Adrenal gland (tissue), 12 donors: Measurements from ENCODE around the gene WBP11. TPM values are rescaled to one million over a fixed set of nuclear protein-coding genes. Genes with fewer than 3 reads are reported as not detected.

Experiments used
- DNase-seq, 7 donors: peaks; one replicate each; pipeline ENCODE4 v3.0.0-alpha.2; 2019 to 2020
- H3K27ac ChIP-seq, 5 donors: fragments of 200-600 bp; sonication (generic) in 4 of 5; 1 replicate in 3 of 5; 2 replicates in 2 of 5; pipeline versions ENCODE4 v1.5.1 to v1.8.0; 2016 to 2020; ENCODE audit warnings: mild to moderate bottlenecking in 1 of 5
- H3K27me3 ChIP-seq: fragments of 200-600 bp; 2 replicates; pipeline ENCODE4 v1.8.0; 2021
- H3K36me3 ChIP-seq, 2 donors: fragments of 200-600 bp; replicated peaks in 1 of 2; 1 replicate in 1 of 2; 2 replicates in 1 of 2; pipeline versions ENCODE4 v1.5.1 to v1.8.0; 2018 to 2022
- H3K4me1 ChIP-seq, 2 donors: fragments of 200-600 bp; replicated peaks in 1 of 2; 1 replicate in 1 of 2; 2 replicates in 1 of 2; pipeline versions ENCODE4 v1.5.1 to v1.8.0; 2018 to 2021
- H3K4me3 ChIP-seq, 4 donors: fragments of 200-600 bp; sonication (generic) in 3 of 4; one replicate each; pipeline ENCODE4 v1.5.1; 2016 to 2018
- H3K9me3 ChIP-seq, 3 donors: fragments of 200-600 bp; sonication (generic) in 1 of 3; replicated peaks in 1 of 3; 1 replicate in 2 of 3; 2 replicates in 1 of 3; pipeline versions ENCODE4 v1.5.1 to v1.8.0; 2016 to 2021
- POLR2A ChIP-seq, 2 donors: fragments of 450-650 bp; IDR thresholded peaks; one replicate each; pipeline ENCODE4 v1.6.1; 2017; ENCODE audit warnings: antibody characterized with exemption in 2 of 2, mild to moderate bottlenecking in 2 of 2, moderate library complexity in 1 of 2
- WGBS, 4 donors: extraction: QIAGEN DNeasy Blood & Tissue Kit in 2 of 4; methylation state at CpG; one replicate each; pipeline versions ENCODE4 v1.1.5 to v1.1.7; 2013 to 2017; 5-methylcytosine and 5-hydroxymethylcytosine counted together
- intact Hi-C, 2 donors: fragments of 100-400 bp; cut with DNase I; formaldehyde crosslinking; loops; one replicate each; pipeline versions ENCODE4 v1.14.1 to v1.15.0; 2022 to 2023
- polyA plus RNA-seq, 3 donors: library from polyadenylated mRNA; stranded (reverse); fragments of 200-250 nt in 2 of 3; fragments of 350-450 nt in 1 of 3; fragmentation: Illumina TruSeq in 1 of 3; extraction: RNeasy Lipid Tissue Mini Kit (QIAGEN cat#74804) in 1 of 3; gene quantifications; one replicate each; pipeline ENCODE4 v1.2.3, GENCODE V29; 2013 to 2014
- total RNA-seq, 9 donors: library from RNA; depleted of rRNA in 4 of 9; stranded (reverse); fragments of >200 nt in 4 of 9; fragments of 120-200 nt in 1 of 9; fragmentation: NEBNext Ultra II Directional in 1 of 9; extraction: Animal tissue kit (Norgen Biotek cat#: 25700) in 1 of 9; gene quantifications; one replicate each; pipeline versions ENCODE4 v1.1.0 to v1.2.4, GENCODE V29; 2013 to 2023
- TF ChIP-seq, protein P1 (sequence below), 6 experiments: fragments of 450-650 bp in 4 of 6; fragments of 200-600 bp in 2 of 6; sonication (generic) in 1 of 6; IDR thresholded peaks; 1 replicate in 5 of 6; 2 replicates in 1 of 6; pipeline versions ENCODE4 v1.5.1 to v1.8.0; 2016 to 2021; ENCODE audit warnings: antibody characterized with exemption in 6 of 6, mild to moderate bottlenecking in 2 of 6, moderate library complexity in 1 of 6
- donor health status: healthy with polysubstance abuse.
- donor health status: Bipolar disorder and iron deficiency.
- donor health status: DM: yes; HTN: yes; CAD: no.
- donor health status: DM: no; HTN: no; CAD: no.
- donor health status: DM: no; HTN: no; CAD: no.
- donor health status: DM: yes; HTN: yes; CAD: no.

Gene WBP11
- total and polyA plus RNA-seq, 12 donors: 11.5 to 112 (median 24.8) TPM

DNA sequence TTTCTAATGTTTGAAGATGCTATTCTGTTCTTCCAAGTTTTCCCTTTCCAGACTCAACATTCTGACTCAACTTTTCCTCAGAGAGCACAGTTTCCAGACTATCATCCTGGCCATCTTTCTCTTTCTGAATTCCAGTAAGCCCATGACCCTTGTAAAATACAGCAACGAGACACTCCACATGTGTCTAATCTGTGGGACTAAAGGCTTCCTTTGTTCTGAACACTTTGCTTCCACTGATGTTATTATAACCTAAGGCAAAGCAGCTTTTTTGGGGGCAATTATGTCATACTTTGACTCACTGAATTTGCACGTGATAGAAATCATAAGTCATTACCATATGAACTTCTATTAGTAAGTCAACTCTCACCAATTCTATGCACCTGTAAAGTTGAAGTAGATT, 46.4 kb upstream of the WBP11 start:
- TF ChIP-seq, protein P1, sequence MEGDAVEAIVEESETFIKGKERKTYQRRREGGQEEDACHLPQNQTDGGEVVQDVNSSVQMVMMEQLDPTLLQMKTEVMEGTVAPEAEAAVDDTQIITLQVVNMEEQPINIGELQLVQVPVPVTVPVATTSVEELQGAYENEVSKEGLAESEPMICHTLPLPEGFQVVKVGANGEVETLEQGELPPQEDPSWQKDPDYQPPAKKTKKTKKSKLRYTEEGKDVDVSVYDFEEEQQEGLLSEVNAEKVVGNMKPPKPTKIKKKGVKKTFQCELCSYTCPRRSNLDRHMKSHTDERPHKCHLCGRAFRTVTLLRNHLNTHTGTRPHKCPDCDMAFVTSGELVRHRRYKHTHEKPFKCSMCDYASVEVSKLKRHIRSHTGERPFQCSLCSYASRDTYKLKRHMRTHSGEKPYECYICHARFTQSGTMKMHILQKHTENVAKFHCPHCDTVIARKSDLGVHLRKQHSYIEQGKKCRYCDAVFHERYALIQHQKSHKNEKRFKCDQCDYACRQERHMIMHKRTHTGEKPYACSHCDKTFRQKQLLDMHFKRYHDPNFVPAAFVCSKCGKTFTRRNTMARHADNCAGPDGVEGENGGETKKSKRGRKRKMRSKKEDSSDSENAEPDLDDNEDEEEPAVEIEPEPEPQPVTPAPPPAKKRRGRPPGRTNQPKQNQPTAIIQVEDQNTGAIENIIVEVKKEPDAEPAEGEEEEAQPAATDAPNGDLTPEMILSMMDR (IDR thresholded peaks at IDR 0.05): no peak
- TF ChIP-seq POLR2A (IDR thresholded peaks at IDR 0.05): no peak
- Histone ChIP-seq H3K27me3 (no peaks in the 10 kb centered on the region), H3K9me3 (no peaks in the 10 kb centered on the region), H3K4me3 (no peak overlapping the region), H3K27ac (no peak overlapping the region), H3K4me1 (peaks cover 20 to 28% of the 10 kb centered on the region in 2 donors), H3K36me3 (no peaks in the 10 kb centered on the region)
- DNase-seq: no peak
- WGBS, 4 donors: 56 to 69% (median 63%) methylated on average over 2 of the region's 2 CpGs
- intact Hi-C loops: loop anchor here (5.0 to 10.0 kb wide), 2 partner anchors 145 to 148 kb away; no protein-coding TSS in a partner anchor

DNA sequence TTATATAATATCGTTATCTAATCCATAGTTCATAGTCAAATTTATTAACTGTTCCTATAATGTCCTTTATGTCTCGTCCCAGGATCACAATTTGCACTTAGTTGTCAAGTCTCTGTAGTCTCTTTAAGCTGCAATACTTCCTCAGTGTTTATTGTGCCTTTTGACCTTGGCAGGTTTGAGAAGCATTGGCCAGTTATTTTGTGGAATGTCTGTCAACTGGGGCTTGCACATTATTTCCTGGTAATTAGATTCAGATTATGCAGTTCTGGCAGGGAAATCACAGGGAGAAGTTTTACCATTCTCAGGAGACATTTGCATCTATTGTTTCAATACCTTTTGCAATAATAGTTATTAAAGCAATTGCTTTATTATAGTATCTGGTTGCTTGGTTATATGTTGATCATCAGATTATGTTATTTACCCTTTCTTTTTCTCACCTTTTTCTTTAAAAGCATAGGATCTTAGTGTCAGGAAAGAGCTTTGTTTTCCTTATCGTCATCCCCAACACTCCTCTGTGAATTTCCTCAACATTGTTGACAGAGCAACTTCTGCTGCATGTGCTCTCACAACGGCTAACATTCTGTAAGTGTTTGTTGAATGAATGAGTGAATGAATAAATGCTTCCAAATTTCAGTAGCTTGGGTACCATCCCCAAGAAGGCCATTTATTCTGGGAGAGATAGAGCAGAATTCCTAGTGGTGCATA, 43.8 kb upstream of the WBP11 start:
- WGBS, 4 donors: 49 to 70% (median 62%) methylated on average over 4 of the region's 4 CpGs
- DNase-seq: peak in 1 of 7 donors; percentile 28
- Histone ChIP-seq H3K4me1 (peaks cover 24 to 25% of the 10 kb centered on the region in 2 donors), H3K27ac (peak overlapping the region in 2 of 5 donors; percentile 39 to 60), H3K36me3 (no peaks in the 10 kb centered on the region), H3K27me3 (no peaks in the 10 kb centered on the region), H3K4me3 (no peak overlapping the region), H3K9me3 (no peaks in the 10 kb centered on the region)
- intact Hi-C loops: loop anchor here (5.0 to 10.0 kb wide), 2 partner anchors 148 to 150 kb away; no protein-coding TSS in a partner anchor
- no peak for TF ChIP-seq POLR2A (IDR thresholded peaks at IDR 0.05)
- TF ChIP-seq, protein P1 (IDR thresholded peaks at IDR 0.05): no peak

DNA sequence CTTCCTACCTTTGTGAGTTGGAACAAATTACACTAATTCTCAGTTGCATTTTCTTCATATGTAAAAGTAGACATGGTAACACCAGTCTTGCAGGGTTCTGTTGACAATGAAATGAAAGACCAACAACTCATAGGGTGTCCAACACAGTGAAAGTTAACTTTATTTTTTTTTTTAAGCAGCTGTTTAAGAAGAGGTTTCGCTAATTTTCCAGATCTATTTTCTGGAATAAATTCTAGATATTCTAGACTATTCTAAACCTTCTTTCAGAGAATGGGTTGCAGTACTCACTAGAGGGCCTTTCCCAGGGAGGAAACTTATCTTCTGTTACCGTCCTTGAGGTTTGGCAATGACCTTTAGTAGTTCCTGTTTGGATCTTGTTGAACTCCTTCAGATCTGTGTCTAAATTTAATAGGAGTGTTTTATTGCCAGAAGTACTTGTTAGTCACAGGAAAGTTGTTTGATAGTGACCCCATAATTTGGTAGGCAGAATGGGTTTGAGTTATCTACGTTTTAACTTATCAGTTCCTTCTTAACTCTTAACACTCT, 42.8 kb upstream of the WBP11 start:
- H3K9me3 ChIP-seq: no peaks in the 10 kb centered on the region
- 34 to 36% (median 34%) methylated on average over 3 of the region's 3 CpGs for WGBS, 4 donors
- peaks cover 33% of the 10 kb centered on the region in 2 donors for H3K4me1 ChIP-seq
- intact Hi-C loops: loop anchor here (5.0 to 10.0 kb wide), 2 partner anchors 149 to 151 kb away; no protein-coding TSS in a partner anchor
- no peak overlapping the region for H3K4me3 ChIP-seq
- H3K27me3 ChIP-seq: no peaks in the 10 kb centered on the region
- peak overlapping the region in 2 of 5 donors; percentile 39 to 60 for H3K27ac ChIP-seq
- no peak for DNase-seq
- TF ChIP-seq, protein P1 (IDR thresholded peaks at IDR 0.05): no peak
- TF ChIP-seq POLR2A (IDR thresholded peaks at IDR 0.05): no peak
- no peaks in the 10 kb centered on the region for H3K36me3 ChIP-seq

- peak overlapping the region in 2 of 5 donors; percentile 39 to 60 for H3K27ac ChIP-seq
- no peak overlapping the region for H3K4me3 ChIP-seq
- 6 to 11% (median 10%) methylated on average over 3 of the region's 3 CpGs for WGBS, 4 donors
- intact Hi-C loops: loop anchor here (5.0 to 10.0 kb wide), 2 partner anchors 149 to 152 kb away; no protein-coding TSS in a partner anchor
- TF ChIP-seq, protein P1 (IDR thresholded peaks at IDR 0.05): peak; percentile 60 to 93 (median 82)
- no peak for TF ChIP-seq POLR2A (IDR thresholded peaks at IDR 0.05)
- no peaks in the 10 kb centered on the region for H3K9me3 ChIP-seq
- no peaks in the 10 kb centered on the region for H3K27me3 ChIP-seq
- DNase-seq: peak; percentile 41 to 84 (median 60)
- peaks cover 34 to 36% of the 10 kb centered on the region in 2 donors for H3K4me1 ChIP-seq
- H3K36me3 ChIP-seq: no peaks in the 10 kb centered on the region
These were observed 42.1 kb upstream of the WBP11 start for GRCh38 chr12:14845350-14845750.
